HepG2 (cell line): ENCODE data around the gene PSMA7. TPM values are rescaled to one million over a fixed set of nuclear protein-coding genes. Genes with fewer than 3 reads are reported as not detected.

ENCODE experiments used
- ATAD3A ChIP-seq: sonication (generic); formaldehyde crosslinking; IDR thresholded peaks from 2 replicates; pipeline ENCODE4 v1.4.0; 2020; ENCODE audit warnings: missing genetic modification reagents
- SOX13 ChIP-seq, 3 experiments: fragments of 450-650 bp in 1 of 3; sonication (generic) in 1 of 3; formaldehyde crosslinking in 1 of 3; IDR thresholded peaks in 2 of 3; conservative IDR thresholded peaks in 1 of 3; 2 replicates each; pipeline versions ENCODE4 v1.5.0 to v1.6.1; 2016 to 2020; ENCODE audit warnings: antibody characterized with exemption in 1 of 3, mild to moderate bottlenecking in 1 of 3, missing compliant biosample characterization in 1 of 3, missing genetic modification reagents in 1 of 3, moderate library complexity in 1 of 3
- TBX2 ChIP-seq: sonication (generic); formaldehyde crosslinking; IDR thresholded peaks from 2 replicates; pipeline ENCODE4 v1.5.0; 2020; ENCODE audit warnings: missing genetic modification reagents, mild to moderate bottlenecking, borderline replicate concordance
- ZNF761 ChIP-seq: sonication (generic); formaldehyde crosslinking; conservative IDR thresholded peaks from 2 replicates; pipeline ENCODE4 v1.4.0; 2020; ENCODE audit warnings: mild to moderate bottlenecking, missing genetic modification reagents
- ZNF850 ChIP-seq: sonication (generic); formaldehyde crosslinking; conservative IDR thresholded peaks from 2 replicates; pipeline ENCODE4 v1.9.0; 2021; ENCODE audit warnings: mild to moderate bottlenecking, missing genetic modification reagents
- ZSCAN31 ChIP-seq: sonication (generic); formaldehyde crosslinking; IDR thresholded peaks from 2 replicates; pipeline ENCODE4 v1.5.0; 2020; ENCODE audit warnings: low read depth, mild to moderate bottlenecking, missing genetic modification reagents
- polyA plus RNA-seq, 8 experiments: library from polyadenylated mRNA; depleted of rRNA in 3 of 8; stranded (reverse) in 7 of 8; unstranded in 1 of 8; fragments of >200 nt; fragmentation: Illumina TruSeq in 4 of 8; extraction: Trizol in 4 of 8; gene quantifications; 2 replicates each; pipeline versions ENCODE4 v1.2.1 to v1.2.3, GENCODE V29; 2011 to 2016; ENCODE audit warnings: low read depth in 4 of 8, missing spikeins in 1 of 8, mixed read lengths in 1 of 8; ENCODE audit not compliant: insufficient read depth in 1 of 8
- total RNA-seq, 5 experiments: library from RNA; depleted of rRNA; stranded (reverse); fragments of >200 nt; fragmentation: Illumina TruSeq; extraction: Trizol; gene quantifications; 2 replicates each; pipeline ENCODE4 v1.2.3, GENCODE V29; 2016; ENCODE audit warnings: low read depth in 1 of 5
- TF ChIP-seq, protein P1 (sequence below): sonication (generic); formaldehyde crosslinking; IDR thresholded peaks from 2 replicates; pipeline ENCODE4 v1.4.0; 2020; ENCODE audit warnings: missing genetic modification reagents
- TF ChIP-seq, protein P2 (sequence below): conservative IDR thresholded peaks from 2 replicates; pipeline ENCODE4 v1.6.1; 2018; ENCODE audit warnings: missing genetic modification reagents
- TF ChIP-seq, protein P3 (sequence below): sonication (generic); formaldehyde crosslinking; IDR thresholded peaks from 2 replicates; pipeline ENCODE4 v1.4.0; 2020; ENCODE audit warnings: missing genetic modification reagents, borderline replicate concordance
- TF ChIP-seq, protein P4 (sequence below): sonication (generic); formaldehyde crosslinking; IDR thresholded peaks from 2 replicates; pipeline ENCODE4 v1.8.0; 2022; ENCODE audit warnings: mild to moderate bottlenecking, missing genetic modification reagents, borderline replicate concordance

Gene PSMA7
- total and polyA plus RNA-seq, 2 of the 13 experiments (the other 11 are each of a cell fraction or from before 2014, with no cell fraction given): 531 to 631 TPM

DNA sequence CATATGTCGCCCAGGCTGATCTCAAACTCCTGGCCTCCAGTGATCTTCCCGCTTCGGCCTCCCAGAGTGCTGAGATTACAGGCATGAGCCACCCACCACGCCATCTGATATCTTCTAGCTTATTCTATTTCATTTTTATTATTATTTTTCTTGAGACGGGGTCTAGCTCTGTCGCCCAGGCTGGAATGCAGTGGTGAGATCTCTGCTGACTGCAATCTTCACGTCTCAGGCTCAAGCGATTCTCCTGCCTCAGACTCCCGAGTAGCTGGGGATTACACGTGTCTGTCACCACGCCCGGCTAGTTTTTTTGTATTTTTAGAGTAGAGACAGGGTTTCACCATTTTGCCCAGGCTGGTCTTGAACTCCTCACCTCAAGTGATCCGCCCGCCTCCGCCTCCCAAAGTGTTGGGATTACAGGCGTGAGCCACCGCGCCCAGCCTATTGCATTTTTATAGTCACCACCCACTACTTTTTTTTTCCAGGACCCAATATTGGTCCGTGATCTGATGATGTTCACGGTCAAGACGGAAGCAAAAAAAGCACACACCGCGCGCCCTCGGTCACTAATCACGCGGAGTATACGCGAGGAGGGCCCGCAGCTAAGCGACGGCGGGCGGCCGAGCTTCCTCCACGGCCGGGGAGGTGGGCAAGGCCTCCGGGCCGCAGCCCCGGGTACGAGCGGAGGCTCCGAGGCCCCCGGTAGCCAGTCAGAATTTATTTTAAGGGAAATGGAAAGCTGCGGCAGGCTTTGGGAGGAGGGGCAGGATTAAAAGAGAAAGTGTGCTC, 22.0 kb downstream of the PSMA7 start (continued):
- TF ChIP-seq, protein P1, sequence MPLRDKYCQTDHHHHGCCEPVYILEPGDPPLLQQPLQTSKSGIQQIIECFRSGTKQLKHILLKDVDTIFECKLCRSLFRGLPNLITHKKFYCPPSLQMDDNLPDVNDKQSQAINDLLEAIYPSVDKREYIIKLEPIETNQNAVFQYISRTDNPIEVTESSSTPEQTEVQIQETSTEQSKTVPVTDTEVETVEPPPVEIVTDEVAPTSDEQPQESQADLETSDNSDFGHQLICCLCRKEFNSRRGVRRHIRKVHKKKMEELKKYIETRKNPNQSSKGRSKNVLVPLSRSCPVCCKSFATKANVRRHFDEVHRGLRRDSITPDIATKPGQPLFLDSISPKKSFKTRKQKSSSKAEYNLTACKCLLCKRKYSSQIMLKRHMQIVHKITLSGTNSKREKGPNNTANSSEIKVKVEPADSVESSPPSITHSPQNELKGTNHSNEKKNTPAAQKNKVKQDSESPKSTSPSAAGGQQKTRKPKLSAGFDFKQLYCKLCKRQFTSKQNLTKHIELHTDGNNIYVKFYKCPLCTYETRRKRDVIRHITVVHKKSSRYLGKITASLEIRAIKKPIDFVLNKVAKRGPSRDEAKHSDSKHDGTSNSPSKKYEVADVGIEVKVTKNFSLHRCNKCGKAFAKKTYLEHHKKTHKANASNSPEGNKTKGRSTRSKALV: peak; percentile 72; the same call in 1 of the 2 replicates
- TF ChIP-seq, protein P2, sequence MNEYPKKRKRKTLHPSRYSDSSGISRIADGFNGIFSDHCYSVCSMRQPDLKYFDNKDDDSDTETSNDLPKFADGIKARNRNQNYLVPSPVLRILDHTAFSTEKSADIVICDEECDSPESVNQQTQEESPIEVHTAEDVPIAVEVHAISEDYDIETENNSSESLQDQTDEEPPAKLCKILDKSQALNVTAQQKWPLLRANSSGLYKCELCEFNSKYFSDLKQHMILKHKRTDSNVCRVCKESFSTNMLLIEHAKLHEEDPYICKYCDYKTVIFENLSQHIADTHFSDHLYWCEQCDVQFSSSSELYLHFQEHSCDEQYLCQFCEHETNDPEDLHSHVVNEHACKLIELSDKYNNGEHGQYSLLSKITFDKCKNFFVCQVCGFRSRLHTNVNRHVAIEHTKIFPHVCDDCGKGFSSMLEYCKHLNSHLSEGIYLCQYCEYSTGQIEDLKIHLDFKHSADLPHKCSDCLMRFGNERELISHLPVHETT: peak; percentile 51; the same call in 1 of the 2 replicates
- TF ChIP-seq ATAD3A (CRISPR knock-in tag) (no peak), TBX2 (CRISPR knock-in tag) (peak; percentile 52; the same call in 1 of the 2 replicates), ZNF761 (CRISPR knock-in tag) (no peak), ZNF850 (CRISPR knock-in tag) (0 out of 2 replicates have a peak, but pooled peaks have one; percentile 42), SOX13 (IDR thresholded peaks at IDR 0.05) (no peak), SOX13 (CRISPR knock-in tag; conservative IDR thresholded peaks at IDR 0.05 in 1 of 2, IDR thresholded peaks at IDR 0.05 in 1 of 2) (no peak), ZSCAN31 (CRISPR knock-in tag) (peak; percentile 23; the same call in 1 of the 2 replicates)
- TF ChIP-seq, protein P3, sequence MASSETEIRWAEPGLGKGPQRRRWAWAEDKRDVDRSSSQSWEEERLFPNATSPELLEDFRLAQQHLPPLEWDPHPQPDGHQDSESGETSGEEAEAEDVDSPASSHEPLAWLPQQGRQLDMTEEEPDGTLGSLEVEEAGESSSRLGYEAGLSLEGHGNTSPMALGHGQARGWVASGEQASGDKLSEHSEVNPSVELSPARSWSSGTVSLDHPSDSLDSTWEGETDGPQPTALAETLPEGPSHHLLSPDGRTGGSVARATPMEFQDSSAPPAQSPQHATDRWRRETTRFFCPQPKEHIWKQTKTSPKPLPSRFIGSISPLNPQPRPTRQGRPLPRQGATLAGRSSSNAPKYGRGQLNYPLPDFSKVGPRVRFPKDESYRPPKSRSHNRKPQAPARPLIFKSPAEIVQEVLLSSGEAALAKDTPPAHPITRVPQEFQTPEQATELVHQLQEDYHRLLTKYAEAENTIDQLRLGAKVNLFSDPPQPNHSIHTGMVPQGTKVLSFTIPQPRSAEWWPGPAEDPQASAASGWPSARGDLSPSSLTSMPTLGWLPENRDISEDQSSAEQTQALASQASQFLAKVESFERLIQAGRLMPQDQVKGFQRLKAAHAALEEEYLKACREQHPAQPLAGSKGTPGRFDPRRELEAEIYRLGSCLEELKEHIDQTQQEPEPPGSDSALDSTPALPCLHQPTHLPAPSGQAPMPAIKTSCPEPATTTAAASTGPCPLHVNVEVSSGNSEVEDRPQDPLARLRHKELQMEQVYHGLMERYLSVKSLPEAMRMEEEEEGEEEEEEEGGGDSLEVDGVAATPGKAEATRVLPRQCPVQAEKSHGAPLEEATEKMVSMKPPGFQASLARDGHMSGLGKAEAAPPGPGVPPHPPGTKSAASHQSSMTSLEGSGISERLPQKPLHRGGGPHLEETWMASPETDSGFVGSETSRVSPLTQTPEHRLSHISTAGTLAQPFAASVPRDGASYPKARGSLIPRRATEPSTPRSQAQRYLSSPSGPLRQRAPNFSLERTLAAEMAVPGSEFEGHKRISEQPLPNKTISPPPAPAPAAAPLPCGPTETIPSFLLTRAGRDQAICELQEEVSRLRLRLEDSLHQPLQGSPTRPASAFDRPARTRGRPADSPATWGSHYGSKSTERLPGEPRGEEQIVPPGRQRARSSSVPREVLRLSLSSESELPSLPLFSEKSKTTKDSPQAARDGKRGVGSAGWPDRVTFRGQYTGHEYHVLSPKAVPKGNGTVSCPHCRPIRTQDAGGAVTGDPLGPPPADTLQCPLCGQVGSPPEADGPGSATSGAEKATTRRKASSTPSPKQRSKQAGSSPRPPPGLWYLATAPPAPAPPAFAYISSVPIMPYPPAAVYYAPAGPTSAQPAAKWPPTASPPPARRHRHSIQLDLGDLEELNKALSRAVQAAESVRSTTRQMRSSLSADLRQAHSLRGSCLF (CRISPR knock-in tag): no peak
- TF ChIP-seq, protein P4, sequence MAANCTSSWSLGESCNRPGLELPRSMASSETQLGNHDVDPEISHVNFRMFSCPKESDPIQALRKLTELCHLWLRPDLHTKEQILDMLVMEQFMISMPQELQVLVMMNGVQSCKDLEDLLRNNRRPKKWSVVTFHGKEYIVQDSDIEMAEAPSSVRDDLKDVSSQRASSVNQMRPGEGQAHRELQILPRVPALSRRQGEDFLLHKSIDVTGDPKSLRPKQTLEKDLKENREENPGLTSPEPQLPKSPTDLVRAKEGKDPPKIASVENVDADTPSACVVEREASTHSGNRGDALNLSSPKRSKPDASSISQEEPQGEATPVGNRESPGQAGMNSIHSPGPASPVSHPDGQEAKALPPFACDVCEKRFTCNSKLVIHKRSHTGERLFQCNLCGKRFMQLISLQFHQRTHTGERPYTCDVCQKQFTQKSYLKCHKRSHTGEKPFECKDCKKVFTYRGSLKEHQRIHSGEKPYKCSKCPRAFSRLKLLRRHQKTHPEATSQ: peak; percentile 64; the same call in 1 of the 2 replicates
